ENCODE data around the gene ELP4. TPM values are rescaled to one million over a fixed set of nuclear protein-coding genes. Genes with fewer than 3 reads are reported as not detected.
A peak's percentile ranks its signal among the peaks of the same experiment; 100 is the strongest.

Gene ELP4
- 92.1 and 147 TPM in 2 replicates for total RNA-seq (ENCODE audit: low replicate concordance)

- H3K9me3 Mint-ChIP-seq: peaks cover 11% of the 10 kb centered on the region
- Histone ChIP-seq H3K4me3 (peak within 1 kb of the TSS; percentile 88), H3K27me3 (no peaks in the 10 kb centered on the region), H3F3A (ENCODE audit: low read depth) (peaks cover 9% of the 10 kb centered on the region), H3K4me2 (peak within 1 kb of the TSS; percentile 99), H3K36me3 (no peaks in the 10 kb centered on the region), H3K9ac (peak within 1 kb of the TSS; percentile 72), H3K4me1 (peaks cover 40% of the 10 kb centered on the region), H3K9me3 (ENCODE audit: low read depth) (no peaks in the 10 kb centered on the region), H2AFZ (replicated peaks) (peak within 1 kb of the TSS; percentile 82), H3K27ac (peak within 1 kb of the TSS; percentile 91), H3K79me2 (ENCODE audit: low read depth) (peaks cover 97% of the 10 kb centered on the region), H4K20me1 (ENCODE audit: low read depth) (peaks cover 8% of the 10 kb centered on the region)
- peaks cover 3% of the 10 kb centered on the region for H3K27me3 Mint-ChIP-seq (ENCODE audit: insufficient read depth, low read depth)
- H3K4me3 Mint-ChIP-seq: peak within 1 kb of the TSS; percentile 99
- TF ChIP-seq EZH2 (IDR thresholded peaks at IDR 0.05): no peak
- TF ChIP-seq EZH2phosphoT487 (IDR thresholded peaks at IDR 0.05): no peak
- TF ChIP-seq CTCF (IDR thresholded peaks at IDR 0.05): no peak
- peaks cover 20% of the 10 kb centered on the region for H3K36me3 Mint-ChIP-seq
- peak; percentile 99 for DNase-seq (ENCODE audit: low spot score)
- H3K4me1 Mint-ChIP-seq: peaks cover 27% of the 10 kb centered on the region
- peak within 1 kb of the TSS; percentile 99 for H3K27ac Mint-ChIP-seq
Measured at GRCh38 chr11:31509429-31510345, at the start of gene ELP4, which contains the start of gene IMMP1L. ELP4 (plus strand) TSS chr11:31509767; CDS start chr11:31509785, 18 bp downstream. IMMP1L (minus strand) TSS chr11:31509622; CDS start chr11:31463276, 46,346 bp downstream.

- H3K4me1 Mint-ChIP-seq: no peaks in the 10 kb centered on the region
- H3K4me3 Mint-ChIP-seq: no peak overlapping the region
Measured at GRCh38 chr11:31464436-31464835, 45.1 kb upstream of the ELP4 start.

GRCh38 chr11:31474083-31474482 lies 35.5 kb upstream of the ELP4 start:
- peaks cover 14% of the 10 kb centered on the region for H3K36me3 ChIP-seq
- Mint-ChIP-seq H3K9me3 (peaks cover 14% of the 10 kb centered on the region), H3K4me1 (peaks cover 16% of the 10 kb centered on the region), H3K4me3 (no peak overlapping the region), H3K27me3 (ENCODE audit: insufficient read depth, low read depth) (no peaks in the 10 kb centered on the region), H3K36me3 (peaks cover 34% of the 10 kb centered on the region), H3K27ac (no peak overlapping the region)
- H2AFZ ChIP-seq (replicated peaks): no peak overlapping the region
- no peak overlapping the region for H3K4me2 ChIP-seq
- no peak overlapping the region for H3K4me3 ChIP-seq
- no peaks in the 10 kb centered on the region for H3K9me3 ChIP-seq (ENCODE audit: low read depth)
- H3F3A ChIP-seq (ENCODE audit: low read depth): peaks cover 38% of the 10 kb centered on the region
- H3K27ac ChIP-seq: no peak overlapping the region
- peaks cover 86% of the 10 kb centered on the region for H3K79me2 ChIP-seq (ENCODE audit: low read depth)
- no peaks in the 10 kb centered on the region for H4K20me1 ChIP-seq (ENCODE audit: low read depth)
- no peak for DNase-seq (ENCODE audit: low spot score)
- TF ChIP-seq EZH2 (IDR thresholded peaks at IDR 0.05): no peak
- TF ChIP-seq CTCF (IDR thresholded peaks at IDR 0.05): no peak
- TF ChIP-seq EZH2phosphoT487 (IDR thresholded peaks at IDR 0.05): no peak
- no peaks in the 10 kb centered on the region for H3K27me3 ChIP-seq
- no peak overlapping the region for H3K9ac ChIP-seq
- H3K4me1 ChIP-seq: peaks cover 38% of the 10 kb centered on the region

More at GRCh38 chr11:31464436-31464835, 45.1 kb upstream of the ELP4 start:
- Mint-ChIP-seq H3K27me3 (ENCODE audit: insufficient read depth, low read depth) (peaks cover 5% of the 10 kb centered on the region), H3K36me3 (peaks cover 67% of the 10 kb centered on the region), H3K27ac (no peak overlapping the region), H3K9me3 (peaks cover 45% of the 10 kb centered on the region)
- TF ChIP-seq CTCF (IDR thresholded peaks at IDR 0.05) (no peak), EZH2phosphoT487 (IDR thresholded peaks at IDR 0.05) (no peak), EZH2 (IDR thresholded peaks at IDR 0.05) (no peak)
- no peak for DNase-seq (ENCODE audit: low spot score)
- Histone ChIP-seq H3K36me3 (peaks cover 63% of the 10 kb centered on the region), H4K20me1 (ENCODE audit: low read depth) (no peaks in the 10 kb centered on the region), H3K27me3 (no peaks in the 10 kb centered on the region), H2AFZ (replicated peaks) (no peak overlapping the region), H3K27ac (no peak overlapping the region), H3K9me3 (ENCODE audit: low read depth) (peaks cover 34% of the 10 kb centered on the region), H3K4me1 (no peaks in the 10 kb centered on the region), H3K79me2 (ENCODE audit: low read depth) (peaks cover 92% of the 10 kb centered on the region), H3K4me2 (no peak overlapping the region), H3F3A (ENCODE audit: low read depth) (peaks cover 11% of the 10 kb centered on the region), H3K4me3 (no peak overlapping the region), H3K9ac (no peak overlapping the region)

Measured in neural progenitor cell (in vitro differentiated cells).